HFFc6 (cell line): ENCODE data around the gene ARSD. TPM values are rescaled to one million over a fixed set of nuclear protein-coding genes. Genes with fewer than 3 reads are reported as not detected.

ENCODE experiments used
- DNase-seq: peaks from one replicate; pipeline ENCODE4 v3.0.0-alpha.2; 2018
- H3K27ac Mint-ChIP-seq: 2 replicates; pipeline ENCODE4 v1.8.0; 2020; ENCODE audit warnings: mild to moderate bottlenecking, mixed read lengths
- H3K27me3 Mint-ChIP-seq: 2 replicates; pipeline ENCODE4 v1.8.0; 2021; ENCODE audit warnings: mild to moderate bottlenecking, moderate library complexity, mixed read lengths; ENCODE audit not compliant: insufficient read depth
- H3K36me3 Mint-ChIP-seq: 2 replicates; pipeline ENCODE4 v1.8.0; 2021; ENCODE audit warnings: low read depth, mixed read lengths
- H3K4me1 Mint-ChIP-seq: 2 replicates; pipeline ENCODE4 v1.8.0; 2020; ENCODE audit warnings: low read depth, mixed read lengths
- H3K4me3 Mint-ChIP-seq: 2 replicates; pipeline ENCODE4 v1.8.0; 2020; ENCODE audit warnings: mild to moderate bottlenecking, moderate library complexity, mixed read lengths
- H3K9me3 Mint-ChIP-seq: 2 replicates; pipeline ENCODE4 v1.8.0; 2020; ENCODE audit warnings: mild to moderate bottlenecking, mixed read lengths
- total RNA-seq, 6 experiments: library from RNA; stranded (reverse); fragmentation: NEBNext Ultra II Directional; extraction: Animal tissue kit (Norgen Biotek cat#: 25700); gene quantifications; 2 replicates in 1 of 6; 3 replicates in 5 of 6; pipeline ENCODE4 v1.2.3, GENCODE V29; 2021
- TF ChIP-seq, protein P1 (sequence below): fragments of 200-600 bp; sonication (generic); IDR thresholded peaks from 2 replicates; pipeline ENCODE4 v1.5.0; 2021; ENCODE audit warnings: antibody characterized with exemption, mild to moderate bottlenecking

Gene ARSD
- total RNA-seq, 6 experiments from 2014 or later: 8.3 to 13.4 (median 10.4) TPM

DNA sequence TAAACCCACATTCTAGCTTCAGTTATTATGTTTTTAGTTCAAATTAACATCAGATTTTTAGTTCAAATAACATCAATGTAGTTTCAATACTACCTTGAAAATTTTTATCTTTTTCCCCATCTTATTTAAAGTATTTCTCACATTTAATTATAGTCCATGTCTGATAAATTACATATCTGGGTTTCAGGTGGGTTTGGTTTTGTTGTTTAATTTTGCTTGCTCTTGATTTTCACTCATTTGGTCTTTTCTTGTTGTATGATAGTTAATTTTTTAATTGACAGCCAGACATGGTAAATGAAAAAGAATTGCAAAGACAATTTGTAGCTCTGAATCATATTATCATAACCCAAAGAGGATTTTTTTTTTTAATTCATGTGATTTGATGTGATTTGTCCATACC lies 58.5 kb downstream of the ARSD start:
- Mint-ChIP-seq H3K4me3 (no peak overlapping the region), H3K9me3 (no peaks in the 10 kb centered on the region; the same call in 1 of the 2 replicates), H3K4me1 (no peaks in the 10 kb centered on the region), H3K27ac (no peak overlapping the region), H3K36me3 (no peaks in the 10 kb centered on the region), H3K27me3 (peaks cover 9% of the 10 kb centered on the region)
- TF ChIP-seq, protein P1, sequence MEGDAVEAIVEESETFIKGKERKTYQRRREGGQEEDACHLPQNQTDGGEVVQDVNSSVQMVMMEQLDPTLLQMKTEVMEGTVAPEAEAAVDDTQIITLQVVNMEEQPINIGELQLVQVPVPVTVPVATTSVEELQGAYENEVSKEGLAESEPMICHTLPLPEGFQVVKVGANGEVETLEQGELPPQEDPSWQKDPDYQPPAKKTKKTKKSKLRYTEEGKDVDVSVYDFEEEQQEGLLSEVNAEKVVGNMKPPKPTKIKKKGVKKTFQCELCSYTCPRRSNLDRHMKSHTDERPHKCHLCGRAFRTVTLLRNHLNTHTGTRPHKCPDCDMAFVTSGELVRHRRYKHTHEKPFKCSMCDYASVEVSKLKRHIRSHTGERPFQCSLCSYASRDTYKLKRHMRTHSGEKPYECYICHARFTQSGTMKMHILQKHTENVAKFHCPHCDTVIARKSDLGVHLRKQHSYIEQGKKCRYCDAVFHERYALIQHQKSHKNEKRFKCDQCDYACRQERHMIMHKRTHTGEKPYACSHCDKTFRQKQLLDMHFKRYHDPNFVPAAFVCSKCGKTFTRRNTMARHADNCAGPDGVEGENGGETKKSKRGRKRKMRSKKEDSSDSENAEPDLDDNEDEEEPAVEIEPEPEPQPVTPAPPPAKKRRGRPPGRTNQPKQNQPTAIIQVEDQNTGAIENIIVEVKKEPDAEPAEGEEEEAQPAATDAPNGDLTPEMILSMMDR: no peak
- DNase-seq: no peak

DNA sequence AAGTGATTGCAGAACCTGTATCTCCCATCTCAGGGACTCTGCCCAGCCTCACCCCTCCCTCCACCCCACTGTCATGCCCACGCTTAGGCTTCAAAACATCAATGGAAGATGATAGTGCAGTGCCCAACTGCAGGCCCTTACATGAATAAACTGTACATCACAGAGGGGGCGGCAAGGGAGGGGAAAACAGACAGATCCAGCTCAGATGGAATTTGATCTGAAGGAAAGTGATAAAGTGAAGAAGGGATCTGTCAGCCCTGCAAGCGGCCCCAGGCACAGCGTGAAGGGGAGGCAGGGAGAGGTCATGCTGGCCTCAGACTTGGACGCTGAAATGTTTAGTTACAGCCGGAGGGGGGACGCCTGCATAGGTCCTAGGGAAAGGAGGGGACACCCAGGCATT lies 61.9 kb downstream of the ARSD start:
- no peaks in the 10 kb centered on the region for H3K36me3 Mint-ChIP-seq
- TF ChIP-seq, protein P1: no peak
- peaks cover 10% of the 10 kb centered on the region; the same call in 1 of the 2 replicates for H3K4me1 Mint-ChIP-seq
- H3K27me3 Mint-ChIP-seq: peaks cover 6% of the 10 kb centered on the region
- DNase-seq: no peak
- no peaks in the 10 kb centered on the region; the same call in 1 of the 2 replicates for H3K9me3 Mint-ChIP-seq
- H3K27ac Mint-ChIP-seq: no peak overlapping the region
- H3K4me3 Mint-ChIP-seq: no peak overlapping the region

DNA sequence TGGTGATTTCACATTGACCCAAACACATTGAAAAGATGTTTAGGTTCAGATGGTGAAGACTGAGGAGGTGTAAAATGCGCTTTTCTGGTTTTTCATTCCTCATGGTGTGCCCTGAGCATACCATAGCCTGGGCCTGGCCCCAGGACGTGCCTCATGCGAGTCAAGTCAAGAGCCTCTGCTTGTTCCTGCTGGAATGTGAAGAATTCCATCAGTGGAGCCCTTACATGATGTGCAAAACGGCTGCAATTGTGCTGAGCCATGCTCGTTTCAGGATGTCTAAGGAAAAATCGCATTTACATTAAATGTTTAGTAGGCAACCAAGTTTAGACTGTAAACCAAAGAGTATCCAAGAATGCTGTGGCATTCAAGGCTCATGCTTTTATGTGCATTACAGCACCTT lies 65.5 kb downstream of the ARSD start:
- H3K9me3 Mint-ChIP-seq: no peaks in the 10 kb centered on the region
- TF ChIP-seq, protein P1: no peak
- H3K27ac Mint-ChIP-seq: no peak overlapping the region; the same call in 1 of the 2 replicates
- 0 out of 2 replicates have a peak overlapping the region, but pooled peaks have one; percentile 11 for H3K4me3 Mint-ChIP-seq
- H3K36me3 Mint-ChIP-seq: no peaks in the 10 kb centered on the region
- DNase-seq: peak; percentile 17
- H3K4me1 Mint-ChIP-seq: peaks cover 10% of the 10 kb centered on the region; the same call in 1 of the 2 replicates
- peaks cover 4% of the 10 kb centered on the region for H3K27me3 Mint-ChIP-seq

DNA sequence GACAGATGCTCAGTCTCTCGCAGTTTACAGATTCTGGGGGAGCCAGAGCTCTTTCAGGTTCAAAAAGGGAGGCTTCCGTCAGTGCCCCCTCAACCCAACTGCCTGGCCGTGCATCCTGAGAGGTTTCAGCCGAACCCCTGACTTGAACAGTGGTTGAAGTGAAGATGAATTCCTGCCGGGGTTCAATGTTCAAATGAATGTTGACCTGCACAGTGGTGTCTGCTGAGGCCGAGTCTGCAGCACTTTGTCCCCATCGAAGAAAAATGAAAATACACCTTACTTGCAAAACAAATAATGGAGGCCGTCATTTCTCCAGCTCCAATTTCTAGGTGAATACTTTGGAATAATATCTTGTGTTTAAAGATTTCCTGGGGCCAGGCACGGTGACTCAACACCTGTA lies 66.7 kb downstream of the ARSD start:
- no peak overlapping the region for H3K4me3 Mint-ChIP-seq
- H3K27me3 Mint-ChIP-seq: peaks cover 2% of the 10 kb centered on the region
- no peak overlapping the region for H3K27ac Mint-ChIP-seq
- TF ChIP-seq, protein P1: no peak
- DNase-seq: no peak
- H3K36me3 Mint-ChIP-seq: no peaks in the 10 kb centered on the region
- H3K9me3 Mint-ChIP-seq: no peaks in the 10 kb centered on the region
- peaks cover 10% of the 10 kb centered on the region; the same call in 1 of the 2 replicates for H3K4me1 Mint-ChIP-seq

DNA sequence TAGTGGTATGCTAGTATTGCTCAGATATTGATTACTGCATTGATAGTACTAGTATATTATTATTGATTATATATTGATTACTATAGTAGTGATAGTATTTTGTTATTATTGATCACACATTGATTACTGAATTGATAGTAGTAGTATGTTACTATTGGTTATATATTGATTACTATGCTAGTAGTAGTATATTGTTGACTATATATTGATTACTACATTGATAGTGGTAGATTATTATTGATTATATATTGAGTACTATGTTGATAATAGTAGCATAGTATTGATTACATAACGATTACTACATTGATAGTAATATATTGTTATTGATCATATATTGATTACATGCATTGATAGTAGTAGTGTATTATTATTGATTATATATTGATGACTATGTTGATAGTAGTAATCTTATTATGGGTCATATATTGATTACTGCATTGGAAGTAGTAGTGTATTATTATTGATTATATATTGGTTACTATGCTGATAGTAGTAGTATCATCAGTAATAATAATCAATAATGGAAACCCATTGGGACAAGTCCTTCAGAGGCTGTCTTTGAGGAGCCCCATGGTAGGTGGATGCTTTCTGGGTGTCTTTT lies 69.8 kb downstream of the ARSD start:
- Mint-ChIP-seq H3K27me3 (peaks cover 2% of the 10 kb centered on the region; the same call in 1 of the 2 replicates), H3K4me1 (peaks cover 10% of the 10 kb centered on the region; the same call in 1 of the 2 replicates), H3K27ac (no peak overlapping the region), H3K4me3 (no peak overlapping the region), H3K36me3 (no peaks in the 10 kb centered on the region), H3K9me3 (no peaks in the 10 kb centered on the region)
- no peak for DNase-seq
- TF ChIP-seq, protein P1: no peak
